ENCODE data around the gene CKS2.
"Not testable (repeated sequence)": the region's sequence is repeated elsewhere in the genome, so short reads cannot be mapped to it uniquely, and the experiment has no call there.

CKS2 gene

DNA sequence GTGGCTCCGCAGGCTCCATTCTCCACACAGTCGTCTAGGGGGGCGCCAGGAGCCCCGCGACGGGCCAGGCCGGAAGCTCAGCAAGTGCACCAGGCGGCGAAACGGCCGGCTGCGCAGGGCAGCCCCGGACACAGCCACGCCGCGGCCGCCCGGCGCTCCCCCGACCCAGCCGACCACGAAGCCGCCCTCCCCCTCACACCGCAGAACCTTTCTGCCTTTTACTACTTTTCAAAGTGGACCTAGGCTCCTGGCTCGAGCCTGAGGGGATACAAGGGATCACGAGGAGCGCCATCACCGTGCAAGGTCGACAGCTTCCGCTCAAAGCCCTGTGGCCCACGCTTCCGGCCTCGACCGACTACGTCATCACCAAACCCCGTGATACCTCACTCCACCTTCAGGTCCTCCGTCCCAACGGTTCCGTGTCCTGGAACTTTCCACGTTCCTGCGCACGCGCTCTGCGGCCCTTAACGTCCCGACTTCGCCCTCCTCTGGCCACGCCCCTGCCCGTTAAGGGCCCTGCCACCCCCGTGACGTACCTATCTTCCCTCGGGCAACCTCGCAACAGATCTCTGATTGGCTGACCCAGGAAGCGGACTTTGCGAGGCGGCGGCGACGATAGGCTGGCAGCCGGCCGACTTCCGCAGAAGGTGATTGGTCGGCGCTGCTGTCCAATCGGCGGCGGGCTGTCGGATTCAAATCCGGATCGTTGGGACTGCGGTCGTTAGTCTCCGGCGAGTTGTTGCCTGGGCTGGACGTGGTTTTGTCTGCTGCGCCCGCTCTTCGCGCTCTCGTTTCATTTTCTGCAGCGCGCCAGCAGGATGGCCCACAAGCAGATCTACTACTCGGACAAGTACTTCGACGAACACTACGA lies at the start of gene CKS2:
Gene CKS2, plus strand, starts transcription at position 721 of the 871 bp plus-strand sequence. Its CDS starts 98 bp downstream, at position 819.
- DNase-seq (ENCODE audit: low spot score), result peak; percentile 100

DNA sequence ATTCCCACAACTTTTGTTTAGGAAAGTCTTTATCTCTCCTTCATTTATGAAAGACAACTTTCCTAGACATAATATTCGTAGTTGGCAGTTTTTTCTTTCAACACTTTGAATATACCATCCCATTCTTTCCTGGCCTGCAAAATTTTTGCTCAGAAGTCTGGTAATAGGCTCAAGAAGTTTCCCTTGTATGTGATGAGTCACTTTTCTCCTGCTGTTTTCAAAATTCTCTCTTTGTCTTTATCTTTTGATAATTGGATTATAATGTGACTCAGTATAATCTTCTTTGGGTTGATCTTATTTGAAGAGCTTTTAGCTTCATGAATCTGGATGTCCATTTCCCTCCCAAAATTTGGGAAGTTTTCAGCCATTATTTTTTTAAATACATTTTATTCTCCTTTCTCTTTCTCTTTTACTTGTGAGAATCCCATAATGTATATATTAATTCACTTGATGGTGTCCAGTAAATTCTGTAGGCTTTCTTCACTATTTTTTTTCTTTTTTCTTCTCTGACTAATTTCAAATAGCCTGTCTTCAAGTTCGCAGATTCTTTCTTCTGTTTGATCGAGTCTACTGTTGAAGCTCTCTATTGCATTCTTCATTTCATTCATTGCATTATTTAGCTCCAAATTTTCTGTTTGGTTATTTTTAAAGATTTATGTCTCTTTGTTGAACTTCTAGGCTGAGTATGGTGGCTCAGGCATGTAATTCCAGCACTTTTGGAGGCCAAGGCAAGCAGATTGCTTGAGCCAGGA lies 37.3 kb upstream of the CKS2 start:
- DNase-seq (ENCODE audit: low spot score), result no peak

DNA sequence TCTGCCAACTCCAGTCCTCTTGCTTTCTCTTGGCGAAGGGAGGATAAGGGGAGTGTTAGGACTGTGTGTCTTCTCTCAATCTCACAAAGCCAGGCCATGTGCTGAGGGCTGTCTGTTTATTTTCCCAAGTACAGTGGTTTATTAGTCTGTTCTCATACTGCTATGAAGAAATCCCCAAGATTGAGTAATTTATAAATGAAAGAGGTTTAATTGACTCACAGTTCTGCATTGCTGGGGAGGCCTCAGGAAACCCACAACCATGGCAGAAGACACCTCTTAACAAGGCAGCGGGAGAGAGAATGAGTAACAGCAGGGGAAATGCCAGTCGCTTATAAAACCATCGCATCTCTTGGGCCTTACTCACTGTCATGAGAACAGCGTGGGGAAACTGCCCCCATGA lies 36.2 kb upstream of the CKS2 start:
- DNase-seq (ENCODE audit: low spot score), result no peak

DNA sequence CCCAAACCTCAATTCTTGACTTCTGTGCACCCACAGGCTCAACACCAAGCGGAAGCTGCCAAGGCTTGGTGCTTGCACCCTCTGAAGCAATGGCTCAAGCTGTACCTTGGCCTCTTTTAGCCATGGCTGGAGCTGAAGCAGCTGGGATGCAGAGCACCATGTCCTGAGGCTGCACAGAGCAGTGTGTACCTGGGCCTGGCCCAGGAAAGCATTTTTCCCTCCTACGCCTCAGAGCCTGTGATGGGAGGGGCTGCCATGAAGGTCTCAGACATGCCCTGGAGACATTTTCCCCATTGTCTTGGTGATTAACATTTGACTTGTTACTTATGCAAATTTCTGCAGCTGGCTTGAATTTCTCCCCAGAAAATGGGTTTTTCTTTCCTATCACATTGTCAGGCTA lies 35.0 kb upstream of the CKS2 start:
- not testable (repeated sequence) for DNase-seq (ENCODE audit: low spot score)

DNA sequence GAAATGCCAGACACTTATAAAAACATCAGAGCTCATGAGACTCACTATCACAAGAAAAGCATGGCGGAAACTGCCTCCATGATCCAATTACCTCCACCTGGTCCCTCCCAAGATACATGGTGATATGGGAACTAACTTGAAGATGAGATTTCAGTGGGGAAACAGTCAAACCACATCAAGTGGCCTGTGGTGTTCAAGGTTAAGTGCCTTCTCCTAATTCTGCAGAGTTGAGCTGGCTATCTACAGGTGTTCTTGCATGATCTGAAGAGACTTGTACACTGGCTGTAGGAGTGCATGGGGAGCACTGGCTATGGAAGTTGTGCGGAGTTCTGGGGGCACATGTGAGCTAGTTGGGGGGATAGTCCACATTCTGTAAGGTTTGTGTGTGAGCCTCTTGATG lies 34.0 kb upstream of the CKS2 start:
- no peak for DNase-seq (ENCODE audit: low spot score)

DNA sequence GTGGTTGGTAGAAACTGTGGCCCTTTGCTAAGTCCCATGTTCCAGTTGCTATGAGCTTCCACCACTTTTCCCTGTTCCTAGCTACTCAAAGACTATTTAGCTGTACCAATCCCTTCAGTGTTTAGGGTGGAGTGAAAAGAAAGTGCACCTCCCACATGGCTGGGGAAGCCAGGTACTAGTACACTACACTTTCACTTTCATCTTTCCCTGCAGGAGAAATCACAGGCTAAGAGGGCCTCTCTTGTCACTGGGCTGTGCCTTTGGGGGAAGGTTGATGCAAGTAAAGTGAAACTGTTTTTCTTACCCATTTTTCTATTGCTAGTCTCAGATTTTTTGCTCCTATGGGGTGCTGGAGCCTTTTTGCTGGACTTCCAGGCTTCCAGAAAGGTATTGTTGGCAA lies 33.5 kb upstream of the CKS2 start:
- DNase-seq (ENCODE audit: low spot score), result no peak

DNA sequence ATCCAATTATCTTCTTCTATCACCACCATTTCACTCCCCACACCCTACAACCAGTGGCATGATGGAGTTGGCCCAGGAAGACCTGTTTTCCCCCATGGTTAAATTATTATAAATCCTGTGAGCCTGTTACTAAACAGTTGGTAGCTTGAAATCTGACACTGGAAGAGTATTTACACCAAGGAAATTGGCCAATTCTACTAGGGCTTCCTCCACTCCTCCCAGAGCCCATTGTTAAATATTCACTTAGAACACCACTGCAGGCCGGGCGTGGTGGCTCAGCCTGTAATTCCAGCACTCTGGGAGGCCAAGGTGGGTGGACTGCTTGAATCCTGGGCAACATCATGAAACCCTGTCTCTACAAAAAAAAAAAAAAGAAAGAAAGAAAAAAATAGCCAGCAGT lies 32.4 kb upstream of the CKS2 start:
- no peak for DNase-seq (ENCODE audit: low spot score)

DNA sequence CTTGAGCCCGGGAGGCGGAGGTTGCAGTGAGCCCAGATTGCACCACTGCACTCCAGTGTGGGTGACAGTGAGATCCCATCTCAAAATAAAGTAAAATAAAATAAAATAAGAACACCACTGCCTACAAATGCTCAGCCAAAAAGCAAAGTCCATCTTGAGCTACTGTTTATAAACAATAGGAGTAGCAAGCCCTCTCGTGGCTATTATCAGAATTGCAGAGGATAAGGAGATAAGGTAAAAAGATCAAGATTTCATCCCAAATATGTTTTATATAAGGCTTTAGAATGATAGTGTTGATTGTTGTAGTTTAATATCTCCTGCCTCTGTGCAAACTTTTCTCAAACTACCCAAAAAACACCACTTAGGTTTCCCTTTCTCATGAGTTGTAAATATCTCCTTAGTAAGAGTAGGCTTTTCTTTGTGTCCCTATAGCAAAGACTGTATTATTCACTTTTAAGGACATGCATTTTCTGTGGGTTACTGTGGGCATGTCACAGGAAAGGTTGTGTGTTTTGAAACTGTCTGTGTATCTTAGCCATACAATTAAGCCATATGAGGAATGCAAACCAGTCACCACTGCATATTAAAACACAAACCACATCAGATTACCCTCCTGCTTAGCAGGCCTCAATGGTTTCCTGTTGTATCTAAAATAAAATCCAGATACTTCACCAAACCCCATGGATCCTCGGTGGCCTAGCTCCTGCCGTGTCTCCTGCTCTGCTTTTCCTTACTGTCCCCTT lies 31.8 kb upstream of the CKS2 start:
- DNase-seq (ENCODE audit: low spot score), result peak; percentile 13

DNA sequence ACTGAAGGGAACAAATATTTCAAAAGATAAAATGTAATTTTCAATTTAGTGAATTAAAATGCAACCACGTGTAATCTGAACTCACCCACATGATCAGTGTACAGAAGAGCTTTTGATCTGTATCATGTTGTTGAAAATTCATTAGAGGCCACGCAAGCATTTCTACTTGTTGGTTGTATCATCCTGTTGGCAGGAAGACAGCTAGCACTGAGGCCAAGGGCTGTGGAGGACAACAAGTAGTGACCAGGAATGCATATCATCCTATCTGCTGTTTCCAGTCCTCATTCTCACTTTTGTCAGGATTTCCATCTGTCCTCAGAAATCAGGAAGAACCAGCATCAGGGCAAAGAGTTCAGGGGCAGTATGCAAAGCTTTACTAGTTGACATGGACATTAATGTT lies 29.9 kb upstream of the CKS2 start:
- no peak for DNase-seq (ENCODE audit: low spot score)

DNA sequence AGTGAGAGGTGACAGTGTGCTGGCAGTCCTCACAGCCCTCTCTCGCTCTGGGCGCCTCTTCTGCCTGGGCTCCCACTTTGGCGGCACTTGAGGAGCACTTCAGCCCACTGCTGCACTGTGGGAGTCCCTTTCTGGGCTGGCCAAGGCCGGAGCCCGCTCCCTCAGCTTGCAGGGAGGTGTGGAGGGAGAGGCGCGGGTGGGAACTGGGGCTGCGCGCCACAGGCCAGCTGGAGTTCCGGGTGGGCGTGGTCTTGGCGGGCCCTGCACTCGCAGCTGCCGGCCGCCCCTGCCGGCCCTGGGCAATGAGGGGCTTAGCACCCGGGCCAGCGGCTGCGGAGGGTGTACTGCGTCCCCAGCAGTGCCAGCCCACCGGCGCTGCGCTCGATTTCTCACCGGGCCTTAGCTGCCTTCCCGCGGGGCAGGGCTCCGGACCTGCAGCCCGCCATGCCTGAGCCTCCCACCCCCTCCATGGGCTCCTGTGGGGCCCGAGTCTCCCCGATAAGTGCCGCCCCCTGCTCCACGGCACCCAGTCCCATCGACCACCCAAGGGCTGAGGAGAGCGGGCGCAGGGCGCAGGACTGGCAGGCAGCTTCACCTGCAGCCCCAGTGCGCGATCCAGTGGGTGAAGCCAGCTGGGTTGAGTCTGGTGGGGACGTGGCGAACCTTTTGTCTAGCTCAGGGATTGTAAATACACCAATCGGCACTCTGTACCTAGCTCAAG lies 28.6 kb upstream of the CKS2 start:
- not testable (repeated sequence) for DNase-seq (ENCODE audit: low spot score)

DNA sequence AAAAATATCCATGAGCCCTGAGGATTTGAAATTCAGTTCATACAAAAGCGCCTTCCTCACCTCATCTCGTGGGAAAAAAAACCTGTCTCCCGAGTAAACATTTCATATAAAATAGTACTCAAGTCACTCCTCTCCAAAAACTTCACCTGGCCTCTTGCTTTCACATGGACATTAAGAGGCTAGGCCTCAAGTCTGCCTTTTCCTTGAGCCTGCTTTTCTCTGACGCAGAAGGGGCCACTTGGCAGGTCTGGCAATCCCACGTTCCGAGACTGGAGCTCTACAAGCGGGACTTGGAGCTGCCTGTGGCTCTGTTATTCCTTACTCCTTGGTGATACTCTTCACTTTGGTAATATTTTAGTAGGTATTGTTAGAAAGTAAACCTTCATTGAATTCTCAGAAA lies 26.9 kb upstream of the CKS2 start:
- no peak for DNase-seq (ENCODE audit: low spot score)

DNA sequence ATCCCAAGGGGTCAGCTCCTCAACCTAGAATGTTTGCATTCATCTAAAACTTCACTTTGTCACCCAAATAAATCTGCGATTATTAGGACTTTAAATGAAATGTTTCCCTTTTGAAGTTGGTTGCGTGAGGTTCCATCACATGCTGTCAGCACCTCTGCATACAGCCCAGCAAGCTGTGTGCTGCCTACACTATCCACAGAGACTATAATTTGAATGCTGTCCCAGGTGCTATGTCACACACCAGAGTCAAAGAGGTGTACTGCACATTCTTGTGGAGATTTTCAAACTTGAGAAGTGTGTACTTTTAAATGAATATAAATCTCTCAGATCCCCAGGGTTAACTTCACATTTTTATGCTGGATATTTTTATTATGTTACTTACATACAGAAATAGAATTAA lies 19.3 kb upstream of the CKS2 start:
- DNase-seq (ENCODE audit: low spot score), result no peak

DNA sequence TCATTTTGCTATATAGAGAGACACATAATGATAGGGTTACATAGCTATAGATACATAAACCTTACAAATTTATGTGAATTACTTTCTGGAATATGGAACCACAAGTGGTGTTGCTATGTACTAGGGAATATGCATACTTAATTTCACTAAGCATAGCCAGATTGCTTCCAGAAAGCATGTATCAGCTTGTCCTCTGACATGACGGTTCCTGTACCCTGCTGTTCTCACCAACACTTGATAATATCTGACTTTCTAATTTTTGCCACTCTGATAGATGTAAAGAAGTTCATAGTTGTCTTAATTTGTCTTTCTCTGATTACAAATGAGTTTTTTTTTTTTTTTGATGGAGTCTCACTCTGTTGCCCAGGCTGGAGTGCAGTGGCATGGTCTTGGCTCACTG lies 18.0 kb upstream of the CKS2 start:
- DNase-seq (ENCODE audit: low spot score), result no peak

DNA sequence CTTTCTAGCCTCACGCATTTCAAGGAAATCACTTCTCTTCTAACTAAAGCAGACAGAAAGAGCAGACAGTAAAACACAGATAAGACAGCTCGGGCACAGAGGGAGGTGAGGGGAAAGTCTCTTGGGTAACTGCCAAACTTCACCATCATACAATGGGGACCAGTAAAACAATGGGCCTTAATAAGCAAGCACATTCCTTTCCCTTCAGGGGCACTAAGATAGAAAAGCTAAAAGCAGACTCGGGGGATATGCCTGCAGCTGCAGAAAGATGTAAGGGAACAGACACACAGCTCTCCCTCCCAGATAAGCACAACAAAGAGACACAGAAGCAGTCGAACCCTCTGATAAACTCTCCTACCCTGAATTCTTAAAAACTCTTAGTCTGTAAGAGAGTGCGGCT lies 15.6 kb upstream of the CKS2 start:
- no peak for DNase-seq (ENCODE audit: low spot score)

DNA sequence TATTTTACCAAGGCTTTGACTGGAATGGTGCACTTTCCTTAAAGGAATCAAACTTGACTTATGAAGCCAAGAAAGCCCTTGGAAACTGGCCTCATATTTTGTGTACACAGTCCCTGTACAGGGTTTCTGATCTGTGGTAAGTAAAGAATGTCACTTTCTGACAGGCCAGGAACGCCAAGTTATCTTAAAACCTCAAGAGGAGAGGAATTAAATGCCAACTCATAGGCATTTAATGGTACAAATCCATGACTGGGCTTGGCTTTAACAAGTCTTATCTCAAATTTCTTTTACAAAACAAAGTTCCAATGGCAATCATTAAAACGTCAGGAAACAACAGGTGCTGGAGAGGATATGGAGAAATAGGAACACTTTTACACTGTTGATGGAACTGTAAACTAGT lies 9.0 kb upstream of the CKS2 start:
- not testable (repeated sequence) for DNase-seq (ENCODE audit: low spot score)

DNA sequence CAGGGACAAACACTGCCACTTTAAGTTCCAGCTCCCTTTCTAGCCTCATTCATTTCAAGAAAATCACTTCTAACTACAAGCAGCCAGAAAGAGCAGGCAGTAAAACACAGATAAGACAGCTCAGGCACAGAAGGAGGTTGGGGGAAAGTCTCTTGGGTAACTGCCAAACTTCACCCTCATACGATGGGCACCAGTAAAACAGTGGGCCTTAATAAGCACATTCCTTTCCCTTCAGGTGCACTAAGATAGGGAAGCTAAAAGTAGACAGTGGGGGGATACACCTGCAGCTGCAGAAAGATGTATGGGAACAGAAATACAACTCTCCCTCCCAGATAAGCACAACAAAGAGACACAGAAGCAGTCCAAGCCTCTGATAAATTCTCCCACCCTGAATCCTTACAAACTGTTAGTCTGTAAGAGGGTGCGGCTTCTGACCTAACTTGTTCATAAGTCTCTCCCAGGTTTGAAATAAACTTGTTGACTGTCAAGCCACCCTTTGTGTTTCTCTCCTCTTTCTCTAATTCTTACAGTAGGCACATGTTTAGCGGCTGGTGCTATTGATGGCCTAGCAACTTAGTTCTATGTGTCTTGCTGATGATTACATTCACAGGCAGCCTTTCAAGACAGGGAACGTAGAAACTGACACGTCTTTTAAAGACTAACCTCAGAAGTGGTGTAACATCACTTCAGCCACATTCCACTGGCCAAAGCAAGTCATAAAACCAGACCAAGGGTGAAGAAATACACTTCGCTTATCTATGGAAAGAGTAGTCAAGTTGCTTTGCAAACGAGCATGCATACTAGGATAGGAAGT lies 6.8 kb upstream of the CKS2 start:
- DNase-seq (ENCODE audit: low spot score), result no peak

DNA sequence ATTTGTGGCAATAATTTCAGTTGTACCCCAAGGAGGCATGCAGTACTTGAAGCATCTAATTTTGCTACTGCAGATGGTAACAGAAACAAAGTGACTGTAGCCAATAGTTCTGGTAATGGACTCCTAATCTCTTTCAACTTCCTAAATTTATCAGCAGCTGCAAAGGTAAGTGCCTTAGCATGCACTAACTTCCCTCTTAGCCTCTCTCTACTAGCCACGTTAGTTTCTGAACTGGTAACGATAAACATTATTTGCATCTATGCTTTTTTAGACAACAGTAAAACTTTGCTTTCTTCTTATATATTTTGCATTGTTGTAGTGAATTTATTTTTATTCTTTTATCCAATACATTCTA lies 6.2 kb upstream of the CKS2 start:
- DNase-seq (ENCODE audit: low spot score), result no peak

DNA sequence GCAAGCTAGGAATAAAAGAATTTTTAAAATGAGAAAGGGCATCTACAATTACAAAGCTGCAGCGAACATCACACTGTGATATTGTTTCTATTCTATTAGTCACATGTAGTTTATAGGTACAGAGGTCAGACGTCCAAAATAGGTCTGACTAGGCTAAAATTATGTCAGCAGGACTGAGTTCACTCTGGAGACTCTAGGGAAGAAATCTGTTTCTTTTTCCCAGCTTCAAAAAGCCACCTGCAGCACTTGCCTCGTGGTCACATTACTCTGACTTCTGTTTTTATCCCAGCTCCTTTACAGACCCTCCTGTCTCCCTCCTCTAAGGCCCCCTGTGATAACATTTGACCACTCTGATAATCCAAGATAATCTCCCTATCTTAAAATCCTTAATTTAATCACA lies 5.1 kb upstream of the CKS2 start:
- no peak for DNase-seq (ENCODE audit: low spot score)

DNA sequence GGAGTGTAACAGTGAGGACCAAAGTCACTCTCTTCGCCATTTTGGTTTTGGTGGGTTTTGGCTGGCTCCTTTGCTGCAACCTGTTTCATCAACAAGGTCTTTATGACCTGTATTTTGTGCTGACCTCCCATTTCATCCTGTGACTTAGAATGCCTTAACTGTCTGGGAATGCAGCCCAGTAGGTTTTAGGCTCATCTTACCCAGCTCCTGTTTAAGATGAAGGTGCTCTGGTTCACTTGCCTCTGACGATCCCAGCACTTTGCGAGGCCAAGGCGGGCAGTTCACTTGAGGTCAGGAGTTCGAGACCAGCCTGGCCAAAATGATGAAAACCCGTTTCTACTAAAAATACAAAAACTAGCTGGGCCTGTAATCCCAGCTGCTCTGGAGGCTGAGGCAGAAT lies 1.8 kb upstream of the CKS2 start:
- no peak for DNase-seq (ENCODE audit: low spot score)

DNA sequence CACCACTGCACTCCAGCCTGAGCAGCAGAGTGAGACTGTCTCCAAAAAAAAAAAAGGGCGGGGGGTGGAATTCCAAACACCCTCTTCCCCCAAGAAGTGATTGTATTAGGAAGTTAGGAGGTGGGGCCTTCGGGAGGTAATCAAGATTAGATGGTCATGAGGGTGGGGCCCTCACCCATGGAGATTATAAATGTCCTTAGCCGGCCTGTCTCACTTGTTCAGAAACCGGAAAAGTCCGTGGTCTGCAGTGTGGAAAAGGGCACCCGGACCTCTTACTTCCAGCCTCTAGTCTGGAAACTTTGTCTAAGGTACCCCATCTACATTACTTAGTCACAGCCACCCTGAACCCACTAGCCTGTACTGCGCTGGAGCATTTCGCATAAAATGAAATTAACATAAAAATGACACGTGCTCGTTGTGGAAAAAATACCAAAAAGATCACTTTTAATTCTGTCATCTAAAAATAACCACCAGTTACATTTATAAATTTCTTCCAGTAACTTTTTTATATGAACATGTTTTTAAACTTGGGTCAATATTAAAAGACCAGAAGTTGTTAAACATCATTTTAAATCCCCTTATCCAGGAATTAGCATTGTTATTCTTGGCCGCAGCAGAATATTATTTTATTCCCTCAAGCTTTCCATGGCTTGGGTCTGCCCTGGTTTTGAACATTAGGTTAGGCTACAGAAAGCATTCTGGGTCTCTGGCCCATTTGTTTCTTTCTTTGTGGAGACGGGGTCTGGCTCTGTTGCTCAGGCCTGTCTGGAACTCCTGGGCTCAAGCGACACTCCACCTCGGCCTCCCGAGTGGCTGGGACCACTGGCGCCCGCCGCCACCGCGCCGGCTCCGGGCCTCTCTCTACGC lies 1.2 kb upstream of the CKS2 start:
- no peak for DNase-seq (ENCODE audit: low spot score)

All from globus pallidus (tissue), 1 donor.